Esophagus squamous epithelium (tissue), 5 donors: Measurements from ENCODE around the gene PDZD4. TPM values are rescaled to one million over a fixed set of nuclear protein-coding genes. Genes with fewer than 3 reads are reported as not detected.

Source experiments
- DNase-seq: peaks from one replicate; lab custom pipeline; 2025; lab: John Stamatoyannopoulos, UW
- H3K27ac ChIP-seq, 4 donors: fragments of 200-600 bp; sonication (generic); one replicate each; pipeline ENCODE4 v1.5.1; 2016 to 2019; ENCODE audit warnings: mild to moderate bottlenecking in 1 of 4
- H3K27me3 ChIP-seq, 4 donors: fragments of 200-600 bp; sonication (generic); 1 replicate in 3 of 4; 2 replicates in 1 of 4; pipeline versions ENCODE4 v1.5.1 to v1.6.0; 2017 to 2021; ENCODE audit warnings: antibody characterized with exemption in 1 of 4
- H3K36me3 ChIP-seq, 3 donors: fragments of 200-600 bp; sonication (generic); one replicate each; pipeline ENCODE4 v1.5.1; 2016 to 2019
- H3K4me1 ChIP-seq, 3 donors: fragments of 200-600 bp; sonication (generic); one replicate each; pipeline ENCODE4 v1.5.1; 2017 to 2019
- H3K4me3 ChIP-seq, 4 donors: fragments of 200-600 bp; sonication (generic); 1 replicate in 3 of 4; 2 replicates in 1 of 4; pipeline ENCODE4 v1.5.1; 2016 to 2019; ENCODE audit warnings: mild to moderate bottlenecking in 2 of 4, moderate library complexity in 1 of 4
- H3K9me3 ChIP-seq, 3 donors: fragments of 200-600 bp; sonication (generic); one replicate each; pipeline ENCODE4 v1.5.1; 2016 to 2019
- CTCF ChIP-seq, 6 experiments: fragments of 450-650 bp in 4 of 6; fragments of 200-600 bp in 2 of 6; sonication (generic) in 2 of 6; IDR thresholded peaks; one replicate each; pipeline ENCODE4 v1.5.1; 2016 to 2019; ENCODE audit warnings: antibody characterized with exemption in 6 of 6, mild to moderate bottlenecking in 4 of 6, moderate library complexity in 4 of 6
- POLR2A ChIP-seq, 4 donors: fragments of 450-650 bp; IDR thresholded peaks; one replicate each; pipeline ENCODE4 v1.6.1; 2017; ENCODE audit warnings: antibody characterized with exemption in 4 of 4, mild to moderate bottlenecking in 4 of 4, moderate library complexity in 3 of 4
- WGBS, 2 donors: methylation state at CpG; one replicate each; pipeline ENCODE4 v1.1.5; 2018; 5-methylcytosine and 5-hydroxymethylcytosine counted together
- intact Hi-C: fragments of 100-400 bp; cut with DNase I; formaldehyde crosslinking; loops from one replicate; pipeline ENCODE4 v1.15.0; 2022
- total RNA-seq, 4 donors: library from RNA; depleted of rRNA; stranded (reverse); fragments of >200 nt; gene quantifications; one replicate each; pipeline ENCODE4 v1.1.0, GENCODE V29; 2016
- donor health status: DM: yes; HTN: yes; CAD: no.

Gene PDZD4
- total RNA-seq, 4 donors from 2014 or later = 0.97 to 3.4 (median 1.9) TPM

- TF ChIP-seq POLR2A (IDR thresholded peaks at IDR 0.05) = no peak
- H3K27me3 ChIP-seq = no peaks in the 10 kb centered on the region
- H3K4me3 ChIP-seq = peak overlapping the region; percentile 52 to 78 (median 67)
These were observed 35.2 kb downstream of the PDZD4 start for GRCh38 chrX:153794897-153795816.

GRCh38 chrX:153794018-153794896, 36.1 kb downstream of the PDZD4 start, which contains the start of the genes IDH3G and SSR4:
TSS of gene IDH3G (minus strand) at chrX:153794375. CDS start at chrX:153794326, 49 bp downstream.
TSS of gene SSR4 (plus strand) at chrX:153794668. CDS start at chrX:153794688, 20 bp downstream.
- Histone ChIP-seq H3K4me1 (peaks cover 9 to 51% (median 22%) of the 10 kb centered on the region in 3 donors), H3K27ac (peak within 1 kb of the TSS; percentile 94 to 97 (median 95)), H3K27me3 (no peaks in the 10 kb centered on the region), H3K36me3 (peaks cover 0 to 47% (median 5%) of the 10 kb centered on the region in 3 donors), H3K4me3 (peak within 1 kb of the TSS; percentile 52 to 78 (median 67)), H3K9me3 (no peaks in the 10 kb centered on the region)
- peak; percentile 50 for DNase-seq
- peak in 2 of 4 donors; percentile 26 to 57 for TF ChIP-seq POLR2A (IDR thresholded peaks at IDR 0.05)
- no peak for TF ChIP-seq CTCF (IDR thresholded peaks at IDR 0.05)
- intact Hi-C loops = no loop called here
- WGBS, 2 donors = 28% methylated on average over 14 of the region's 92 CpGs; no CpG with 5 or more reads in 1 of the 2 donors

More at GRCh38 chrX:153794897-153795816, 35.2 kb downstream of the PDZD4 start:
- WGBS, 2 donors = 10 to 37% methylated on average over 6 to 24 of the region's 47 CpGs
- Histone ChIP-seq H3K27ac (peak overlapping the region; percentile 94 to 97 (median 95)), H3K4me1 (peaks cover 9 to 50% (median 22%) of the 10 kb centered on the region in 3 donors), H3K36me3 (peaks cover 0 to 38% (median 5%) of the 10 kb centered on the region in 3 donors), H3K9me3 (no peaks in the 10 kb centered on the region)
- intact Hi-C loops = no loop called here
- no peak for DNase-seq

- H3K9me3 ChIP-seq = no peaks in the 10 kb centered on the region
- intact Hi-C loops = no loop called here
- H3K27me3 ChIP-seq = no peaks in the 10 kb centered on the region
- DNase-seq = no peak
- H3K4me3 ChIP-seq = peak overlapping the region; percentile 52 to 78 (median 67)
- peak overlapping the region; percentile 94 to 97 (median 95) for H3K27ac ChIP-seq
- 0 to 61% methylated on average over 1 to 7 of the region's 7 CpGs for WGBS, 2 donors
- peaks cover 9 to 51% (median 22%) of the 10 kb centered on the region in 3 donors for H3K4me1 ChIP-seq
- no peak for TF ChIP-seq CTCF (IDR thresholded peaks at IDR 0.05)
- TF ChIP-seq POLR2A (IDR thresholded peaks at IDR 0.05) = no peak
- peaks cover 0 to 47% (median 5%) of the 10 kb centered on the region in 3 donors for H3K36me3 ChIP-seq
These were observed 37.1 kb downstream of the PDZD4 start for GRCh38 chrX:153793291-153793690.

- WGBS, 2 donors = 93% methylated on average over 2 of the region's 6 CpGs; no CpG with 5 or more reads in 1 of the 2 donors
- DNase-seq = no peak
- intact Hi-C loops = no loop called here
- no peak for TF ChIP-seq CTCF (IDR thresholded peaks at IDR 0.05)
- no peak for TF ChIP-seq POLR2A (IDR thresholded peaks at IDR 0.05)
- no peaks in the 10 kb centered on the region for H3K27me3 ChIP-seq
- no peak overlapping the region for H3K4me3 ChIP-seq
- H3K9me3 ChIP-seq = no peaks in the 10 kb centered on the region
- H3K27ac ChIP-seq = no peak overlapping the region
- peaks cover 2 to 47% (median 3%) of the 10 kb centered on the region in 3 donors for H3K36me3 ChIP-seq
- peaks cover 9 to 51% (median 22%) of the 10 kb centered on the region in 3 donors for H3K4me1 ChIP-seq
These were observed 38.0 kb downstream of the PDZD4 start for GRCh38 chrX:153792368-153792767.
